CD4-positive, alpha-beta T cell (primary cell): ENCODE results near the gene GP1BB. TPM values are rescaled to one million over a fixed set of nuclear protein-coding genes. Genes with fewer than 3 reads are reported as not detected.
"Not testable (repeated sequence)": the region's sequence is repeated elsewhere in the genome, so short reads cannot be mapped to it uniquely, and the experiment has no call there.

Source experiments
- ATAC-seq: fragments of 200-7000 bp; cut with Tn5 transposase; one replicate; pipeline ENCODE4 v1.10.0; 2022; ENCODE audit warnings: mild to moderate bottlenecking; ENCODE audit not compliant: poor library complexity
- CTCF ChIA-PET: fragments of 350-600 bp; sonication (Branson Sonifier 250); formaldehyde crosslinking; loops from one replicate; lab custom pipeline; 2021; ENCODE audit warnings: antibody characterized with exemption, inconsistent platforms; lab: Charles Lee
- POLR2A ChIA-PET: fragments of 350-600 bp; sonication (Branson Sonifier 250); formaldehyde crosslinking; loops from one replicate; lab custom pipeline; 2021; ENCODE audit warnings: antibody characterized with exemption, inconsistent platforms; lab: Charles Lee
- DNase-seq, 14 experiments: peaks; one replicate each; pipeline ENCODE4 v3.0.0-alpha.2; 2013 to 2020; ENCODE audit warnings: mixed read lengths in 2 of 14
- H3K27ac ChIP-seq, 2 donors: one replicate each; pipeline versions ENCODE4 v1.5.1 to v1.7.0; 2013; ENCODE audit warnings: low read length in 2 of 2, low read depth in 1 of 2, mild to moderate bottlenecking in 1 of 2
- H3K27me3 ChIP-seq, 2 experiments: 1 replicate in 1 of 2; 2 replicates in 1 of 2; pipeline versions ENCODE4 v1.6.1 to v1.7.0; 2013; ENCODE audit warnings: low read length in 2 of 2, control low read depth in 1 of 2, mild to moderate bottlenecking in 1 of 2, moderate library complexity in 1 of 2; ENCODE audit not compliant: insufficient read depth in 2 of 2, control insufficient read depth in 1 of 2
- H3K36me3 ChIP-seq: one replicate; pipeline ENCODE4 v1.6.1; 2013; ENCODE audit warnings: low read length, control low read depth; ENCODE audit not compliant: insufficient read depth
- H3K4me1 ChIP-seq: one replicate; pipeline ENCODE4 v1.6.1; 2013; ENCODE audit warnings: low read length, control low read depth; ENCODE audit not compliant: insufficient read depth
- H3K4me3 ChIP-seq: one replicate; pipeline ENCODE4 v1.5.1; 2013; ENCODE audit warnings: mild to moderate bottlenecking, low read length, moderate library complexity
- H3K9me3 ChIP-seq, 2 experiments: 1 replicate in 1 of 2; 2 replicates in 1 of 2; pipeline versions ENCODE4 v1.6.1 to v1.7.0; 2013; ENCODE audit warnings: low read length in 2 of 2, mild to moderate bottlenecking in 2 of 2, control low read depth in 1 of 2, moderate library complexity in 1 of 2; ENCODE audit not compliant: control insufficient read depth in 1 of 2, insufficient read depth in 1 of 2
- H3K27ac Mint-ChIP-seq: one replicate; pipeline ENCODE4 v1.8.0; 2020; ENCODE audit warnings: mixed read lengths
- H3K27me3 Mint-ChIP-seq: one replicate; pipeline ENCODE4 v1.8.0; 2021; ENCODE audit warnings: mixed read lengths
- H3K36me3 Mint-ChIP-seq: one replicate; pipeline ENCODE4 v1.8.0; 2021; ENCODE audit warnings: low read depth, mixed read lengths
- H3K4me1 Mint-ChIP-seq: one replicate; pipeline ENCODE4 v1.8.0; 2021; ENCODE audit warnings: low read depth, mixed read lengths
- H3K4me3 Mint-ChIP-seq: one replicate; pipeline ENCODE4 v1.8.0; 2020; ENCODE audit warnings: mild to moderate bottlenecking, mixed read lengths
- H3K9me3 Mint-ChIP-seq: one replicate; pipeline ENCODE4 v1.8.0; 2020; ENCODE audit warnings: mixed read lengths
- CTCF ChIP-seq: fragments of 200-600 bp; IDR thresholded peaks from one replicate; pipeline ENCODE4 v1.8.0; 2022; ENCODE audit warnings: antibody characterized with exemption, mild to moderate bottlenecking
- intact Hi-C, 2 experiments: fragments of 100-400 bp; cut with DNase I in 1 of 2; cut with micrococcal nuclease in 1 of 2; formaldehyde crosslinking; loops; one replicate each; pipeline versions ENCODE4 v1.15.1 to v1.9.0; 2023 to 2025; cut with DNase I, micrococcal nuclease
- total RNA-seq, 174 experiments: library from RNA in 2 of 174; stranded (reverse) in 2 of 174; gene quantifications; one replicate each; pipeline ENCODE4 v1.2.3 and lab custom pipeline; 2021 to 2026

Gene GP1BB
- total RNA-seq, 2 experiments from 2014 or later: 0.22 TPM; not detected in 1

DNA sequence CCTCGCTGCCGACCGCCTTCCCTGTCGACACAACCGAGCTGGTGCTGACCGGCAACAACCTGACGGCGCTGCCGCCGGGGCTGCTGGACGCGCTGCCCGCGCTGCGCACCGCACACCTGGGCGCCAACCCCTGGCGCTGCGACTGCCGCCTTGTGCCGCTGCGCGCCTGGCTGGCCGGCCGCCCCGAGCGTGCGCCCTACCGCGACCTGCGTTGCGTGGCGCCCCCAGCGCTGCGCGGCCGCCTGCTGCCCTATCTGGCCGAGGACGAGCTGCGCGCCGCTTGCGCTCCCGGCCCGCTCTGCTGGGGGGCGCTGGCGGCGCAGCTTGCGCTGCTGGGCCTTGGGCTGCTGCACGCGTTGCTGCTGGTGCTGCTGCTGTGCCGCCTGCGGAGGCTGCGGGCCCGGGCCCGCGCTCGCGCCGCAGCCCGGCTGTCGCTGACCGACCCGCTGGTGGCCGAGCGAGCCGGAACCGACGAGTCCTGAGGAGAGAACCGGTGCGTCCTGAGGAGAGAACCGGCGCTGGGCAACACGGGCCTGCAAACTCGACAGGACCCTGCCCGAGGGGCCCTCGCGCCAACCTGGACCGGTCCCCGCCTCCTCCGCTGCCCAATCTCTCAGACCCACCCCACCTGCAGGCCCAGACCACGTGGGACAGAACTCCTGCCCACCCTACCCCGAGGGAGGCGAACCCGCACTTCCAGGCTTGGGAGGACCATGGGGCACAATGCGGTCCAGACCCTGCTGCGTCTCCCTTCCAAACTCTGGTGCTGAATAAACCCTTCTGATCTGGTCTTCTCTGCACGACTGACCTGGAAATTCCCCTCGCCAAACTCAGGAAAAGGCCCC, 866 bp downstream of the GP1BB start:
- POLR2A ChIA-PET: interaction anchor here (0.7 kb wide), 1 partner anchor 186 kb away, joined by 3 read pairs; no protein-coding TSS in a partner anchor

DNA sequence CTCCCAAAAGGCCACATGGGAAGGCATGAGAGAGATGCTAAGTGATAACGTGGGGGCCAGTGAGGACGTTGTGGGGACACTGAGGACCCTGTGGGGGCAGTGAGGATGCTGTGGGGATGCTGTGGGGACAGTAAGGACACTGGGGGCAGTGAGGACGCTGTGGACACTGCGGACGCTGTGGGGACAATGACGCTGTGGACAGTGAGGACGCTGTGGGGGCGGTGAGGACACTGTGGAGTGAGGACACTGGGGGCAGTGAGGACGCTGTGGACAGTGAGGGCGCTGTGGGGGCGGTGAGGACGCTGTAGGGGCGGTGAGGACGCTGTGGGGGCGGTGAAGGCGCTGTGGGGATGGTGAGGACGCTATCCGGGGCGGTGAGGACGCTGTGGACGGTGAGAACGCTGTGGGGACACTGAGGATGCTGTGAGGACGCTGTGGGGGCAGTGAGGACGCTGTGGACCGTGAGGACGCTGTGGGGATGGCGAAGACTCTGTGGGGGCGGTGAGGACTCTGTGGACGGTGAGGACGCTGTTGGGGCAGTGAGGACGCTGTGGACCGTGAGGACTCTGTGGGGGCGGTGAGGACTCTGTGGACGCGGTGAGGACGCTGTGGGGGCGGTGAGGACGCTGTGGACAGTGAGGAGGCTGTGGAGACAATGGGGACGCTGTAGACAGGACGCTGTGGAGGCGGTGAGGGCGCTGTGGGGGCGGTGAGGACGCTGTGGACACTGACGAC, 1.8 kb downstream of the GP1BB start:
- POLR2A ChIA-PET: no interaction called here
- H3K36me3 ChIP-seq: no peaks in the 10 kb centered on the region
- intact Hi-C loops: no loop called here
- peaks cover 35 to 37% of the 10 kb centered on the region in 2 experiments for H3K27me3 ChIP-seq
- no peaks in the 10 kb centered on the region for H3K9me3 Mint-ChIP-seq
- peaks cover 37% of the 10 kb centered on the region for H3K27me3 Mint-ChIP-seq
- no peaks in the 10 kb centered on the region for H3K4me1 Mint-ChIP-seq
- H3K4me3 Mint-ChIP-seq: no peak overlapping the region
- CTCF ChIA-PET: no interaction called here
- no peaks in the 10 kb centered on the region for H3K36me3 Mint-ChIP-seq
- no peak for DNase-seq
- no peak overlapping the region for H3K27ac Mint-ChIP-seq
- TF ChIP-seq CTCF: no peak
- H3K4me3 ChIP-seq: no peak overlapping the region
- peaks cover 16% of the 10 kb centered on the region for H3K4me1 ChIP-seq
- ATAC-seq: no peak
- H3K9me3 ChIP-seq: peaks cover 0 to 22% of the 10 kb centered on the region in 2 experiments
- H3K27ac ChIP-seq: no peak overlapping the region

More for the DNA sequence above, 866 bp downstream of the GP1BB start:
- peak; percentile 78 for ATAC-seq
- no peak for TF ChIP-seq CTCF
- no peak overlapping the region for H3K4me3 Mint-ChIP-seq
- peaks cover 0 to 24% of the 10 kb centered on the region in 2 experiments for H3K9me3 ChIP-seq
- H3K4me3 ChIP-seq: no peak overlapping the region
- peaks cover 36 to 46% of the 10 kb centered on the region in 2 experiments for H3K27me3 ChIP-seq
- CTCF ChIA-PET: interaction anchor here (0.6 to 1.3 kb wide), 4 partner anchors 32 to 264 kb away, joined by 3 to 4 read pairs (median 3); no protein-coding TSS in a partner anchor
- H3K4me1 ChIP-seq: peaks cover 18% of the 10 kb centered on the region
- no peak overlapping the region for H3K27ac Mint-ChIP-seq
- peaks cover 46% of the 10 kb centered on the region for H3K27me3 Mint-ChIP-seq
- intact Hi-C loops: no loop called here
- H3K9me3 Mint-ChIP-seq: no peaks in the 10 kb centered on the region
- H3K36me3 Mint-ChIP-seq: no peaks in the 10 kb centered on the region
- peak in 4 of 14 experiments; percentile 14 to 59 (median 48) for DNase-seq
- no peaks in the 10 kb centered on the region for H3K36me3 ChIP-seq
- peaks cover 5% of the 10 kb centered on the region for H3K4me1 Mint-ChIP-seq
- no peak overlapping the region for H3K27ac ChIP-seq

DNA sequence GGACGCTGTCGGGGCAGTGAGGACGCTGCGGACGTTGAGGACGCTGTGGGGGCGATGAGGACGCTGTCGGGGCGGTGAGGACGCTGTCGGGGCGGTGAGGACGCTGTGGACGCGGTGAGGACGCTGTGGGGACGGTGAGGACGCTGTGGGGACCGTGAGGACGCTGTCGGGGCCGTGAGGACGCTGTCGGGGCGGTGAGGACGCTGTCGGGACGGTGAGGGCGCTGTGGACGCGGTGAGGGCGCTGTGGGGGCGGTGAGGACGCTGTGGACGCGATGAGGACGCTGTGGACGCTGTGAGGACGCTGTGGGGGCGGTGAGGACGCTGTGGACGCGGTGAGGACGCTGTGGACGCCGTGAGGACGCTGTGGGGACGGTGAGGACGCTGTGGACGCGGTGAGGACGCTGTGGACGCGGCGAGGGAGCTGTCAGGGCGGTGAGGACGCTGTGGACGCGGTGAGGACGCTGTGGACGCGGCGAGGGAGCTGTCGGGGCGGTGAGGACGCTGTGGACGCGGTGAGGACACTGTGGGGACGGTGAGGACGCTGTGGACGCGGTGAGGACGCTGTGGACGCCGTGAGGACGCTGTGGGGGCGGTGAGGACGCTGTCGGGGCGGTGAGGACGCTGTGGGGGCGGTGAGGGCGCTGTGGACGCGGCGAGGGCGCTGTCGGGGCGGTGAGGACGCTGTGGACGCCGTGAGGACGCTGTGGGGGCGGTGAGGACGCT, 2.9 kb downstream of the GP1BB start:
- peaks cover 26% of the 10 kb centered on the region for H3K4me1 ChIP-seq
- H3K27ac Mint-ChIP-seq, H3K4me1 Mint-ChIP-seq, DNase-seq, H3K36me3 Mint-ChIP-seq, H3K27ac ChIP-seq, H3K4me3 ChIP-seq, CTCF ChIA-PET, H3K36me3 ChIP-seq, intact Hi-C loops, H3K9me3 Mint-ChIP-seq, H3K4me3 Mint-ChIP-seq, POLR2A ChIA-PET, ATAC-seq: not testable (repeated sequence)
- H3K27me3 ChIP-seq: peaks cover 26 to 30% of the 10 kb centered on the region in 2 experiments
- H3K9me3 ChIP-seq: peaks cover 0 to 18% of the 10 kb centered on the region in 2 experiments
- H3K27me3 Mint-ChIP-seq: peaks cover 25% of the 10 kb centered on the region
